Esophagus squamous epithelium (tissue), 4 donors: ENCODE results near the gene PABPN1.

Source experiments
- CTCF ChIP-seq, 6 experiments: fragments of 450-650 bp in 4 of 6; fragments of 200-600 bp in 2 of 6; sonication (generic) in 2 of 6; IDR thresholded peaks; one replicate each; pipeline ENCODE4 v1.5.1; 2016 to 2019; ENCODE audit warnings: antibody characterized with exemption in 6 of 6, mild to moderate bottlenecking in 4 of 6, moderate library complexity in 4 of 6
- POLR2A ChIP-seq, 4 donors: fragments of 450-650 bp; IDR thresholded peaks; one replicate each; pipeline ENCODE4 v1.6.1; 2017; ENCODE audit warnings: antibody characterized with exemption in 4 of 4, mild to moderate bottlenecking in 4 of 4, moderate library complexity in 3 of 4

- no peak for TF ChIP-seq CTCF (IDR thresholded peaks at IDR 0.05)
- TF ChIP-seq POLR2A (IDR thresholded peaks at IDR 0.05), result no peak
These were observed 40.0 kb upstream of the PABPN1 start for GRCh38 chr14:23281247-23281646.
